Endometrium (tissue), 2 donors: Measurements from ENCODE around the gene STK32C.

Source experiments
- FAIRE-seq: peaks from 2 replicates; lab custom pipeline; 2012; peaks lifted over from hg19 to GRCh38; lab: Jason Lieb, UNC
- donor health status: control.
- donor health status: control.

Gene STK32C

DNA sequence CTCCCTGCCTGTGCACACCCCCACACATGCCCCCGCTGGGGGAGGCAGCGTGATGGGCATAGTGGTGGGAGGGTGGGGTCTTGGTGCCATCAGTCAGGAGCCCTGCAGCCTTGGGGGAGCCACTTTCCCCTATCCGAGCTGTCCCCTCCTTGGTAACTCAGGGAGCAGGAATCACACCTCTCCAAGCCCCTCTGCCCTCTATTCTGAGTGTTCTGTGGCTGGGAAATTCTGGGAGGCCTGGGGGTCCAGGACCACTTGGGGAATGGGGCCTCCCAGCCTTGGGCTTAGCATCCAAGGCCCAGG lies 109.7 kb downstream of the STK32C start:
- FAIRE-seq, result no peak

DNA sequence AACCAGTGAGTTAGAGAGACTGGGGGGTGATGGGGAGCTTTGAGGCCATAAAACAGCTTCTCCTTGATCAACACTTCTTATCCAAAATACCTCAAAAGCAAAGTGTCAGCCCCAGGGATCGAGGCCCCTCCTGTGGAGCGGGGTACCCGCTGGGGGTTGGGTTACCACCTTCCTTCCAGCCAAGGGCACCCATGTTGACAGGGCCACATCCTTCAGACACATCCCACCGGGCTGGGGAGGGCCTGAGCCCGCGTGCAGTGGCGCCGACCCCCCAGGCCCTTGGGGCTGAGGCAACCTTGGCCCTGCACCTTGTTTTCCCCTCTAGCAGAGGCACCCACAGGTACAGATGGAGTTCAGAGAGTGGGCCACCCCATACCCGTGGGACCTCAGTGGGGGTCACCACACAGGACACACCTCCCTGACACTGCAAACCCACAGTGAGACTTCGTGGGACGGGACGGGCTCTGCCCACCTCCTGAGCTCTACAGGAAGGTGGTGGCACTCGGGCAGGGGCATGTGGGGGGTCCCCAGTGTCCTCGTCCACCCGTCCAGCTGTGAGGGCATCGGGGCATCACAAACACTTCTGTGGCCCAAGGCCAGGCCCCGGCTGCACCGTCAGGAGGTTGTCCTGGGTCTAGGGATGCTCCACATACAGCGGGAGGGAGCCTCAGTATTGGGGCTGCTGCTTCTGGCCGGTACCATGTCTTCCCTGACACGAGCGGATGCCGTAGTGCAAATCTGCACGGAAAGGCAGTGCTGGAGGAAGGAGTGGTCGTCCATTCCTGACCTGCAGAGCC lies 110.3 kb downstream of the STK32C start:
- no peak for FAIRE-seq

DNA sequence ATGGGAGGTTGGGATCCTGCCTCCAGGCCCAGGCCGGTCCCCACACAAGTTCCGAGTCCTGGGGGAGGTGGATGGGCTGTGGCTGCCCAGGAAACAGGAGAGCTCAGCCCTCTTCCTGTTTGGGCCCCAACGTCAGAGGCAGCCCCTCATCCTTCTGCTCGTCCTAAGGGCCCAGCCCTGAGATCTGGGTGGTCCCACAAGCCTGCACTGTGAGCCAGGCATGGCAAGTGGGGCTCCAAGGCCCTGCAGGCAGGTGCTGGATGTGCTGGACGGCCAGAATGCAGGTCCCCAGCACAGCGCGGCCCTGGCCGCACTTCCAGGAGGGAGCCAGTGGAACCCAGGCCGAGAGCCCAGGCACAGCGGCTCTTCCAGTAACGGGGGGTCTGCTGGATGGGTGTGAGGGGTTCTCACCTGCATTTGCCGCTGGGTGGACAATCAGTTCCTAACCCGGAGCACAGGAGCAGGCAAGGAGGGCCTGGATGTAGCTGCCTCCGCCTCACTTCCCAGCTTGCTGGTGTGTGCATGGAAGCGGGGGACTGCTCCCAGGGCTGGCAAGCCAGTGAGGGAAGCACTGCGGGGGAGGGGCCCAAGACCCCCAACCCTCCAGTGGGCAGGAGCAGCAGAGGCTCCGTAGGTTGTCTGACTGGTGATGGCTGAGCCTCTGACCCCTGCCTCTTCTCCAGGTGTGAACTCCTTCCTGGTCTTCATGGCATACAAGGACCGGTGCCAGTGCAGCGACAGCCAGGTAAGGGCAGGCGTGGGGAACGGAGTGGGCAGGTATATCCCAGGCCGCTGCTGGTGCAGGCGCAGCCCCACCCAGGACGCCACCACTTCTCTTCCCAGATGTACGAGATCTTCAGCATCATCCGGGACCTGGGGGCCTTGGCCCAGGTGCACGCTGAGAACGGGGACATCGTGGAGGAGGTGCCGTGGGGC lies 111.3 kb downstream of the STK32C start:
- no peak for FAIRE-seq

DNA sequence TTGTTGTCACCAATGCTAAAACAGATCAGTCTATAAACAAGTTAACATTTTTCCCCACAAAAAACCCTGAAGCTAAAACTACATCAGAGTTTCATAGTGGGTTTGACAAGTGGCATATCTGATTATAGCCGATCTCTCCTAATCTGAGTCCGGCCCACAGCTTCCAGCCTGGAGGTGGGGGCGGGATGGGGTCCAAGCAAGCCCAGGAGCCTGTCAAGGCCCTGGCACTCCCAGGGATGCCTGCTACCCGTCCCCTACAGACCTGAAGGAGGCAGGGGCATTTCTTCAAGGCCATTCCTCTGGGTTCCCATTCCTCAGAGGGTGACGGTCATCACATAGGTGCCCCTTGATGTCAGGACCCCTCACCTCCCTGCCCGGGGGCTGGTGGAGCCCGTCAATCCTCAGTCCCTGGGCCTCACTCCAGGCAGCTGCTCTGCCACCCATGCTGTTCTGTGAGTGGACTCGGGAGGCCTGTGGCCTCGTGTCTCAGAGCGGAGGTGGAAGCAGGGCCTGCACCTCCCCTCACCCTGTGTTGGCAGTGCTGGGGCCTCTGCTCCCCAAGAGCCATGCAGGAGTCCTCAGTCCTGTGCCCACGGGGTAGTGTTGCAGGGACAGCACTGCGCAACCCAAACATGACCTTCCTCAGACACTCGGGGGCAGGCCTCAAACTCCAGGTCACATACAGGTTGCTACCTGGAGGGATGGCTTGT lies 112.2 kb downstream of the STK32C start:
- no peak for FAIRE-seq

DNA sequence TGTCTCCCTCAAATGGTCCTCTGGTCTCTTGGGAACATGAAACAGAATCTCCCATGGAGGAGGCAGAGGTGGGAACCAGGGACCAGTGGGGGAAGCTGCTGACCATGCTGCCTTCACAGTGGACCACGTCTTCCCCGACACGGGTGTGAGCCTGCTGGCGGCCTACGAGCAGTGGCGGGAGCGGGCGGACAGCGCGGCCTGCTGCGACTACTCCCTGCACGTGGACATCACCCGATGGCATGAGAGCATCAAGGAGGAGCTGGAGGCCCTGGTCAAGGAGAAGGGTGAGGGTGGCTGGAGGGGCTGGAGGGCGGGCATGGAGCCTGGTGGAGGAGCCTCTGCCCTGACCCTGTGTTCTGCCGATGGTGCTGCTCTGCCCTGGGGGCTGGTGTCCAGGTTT lies 113.0 kb downstream of the STK32C start:
- no peak for FAIRE-seq

DNA sequence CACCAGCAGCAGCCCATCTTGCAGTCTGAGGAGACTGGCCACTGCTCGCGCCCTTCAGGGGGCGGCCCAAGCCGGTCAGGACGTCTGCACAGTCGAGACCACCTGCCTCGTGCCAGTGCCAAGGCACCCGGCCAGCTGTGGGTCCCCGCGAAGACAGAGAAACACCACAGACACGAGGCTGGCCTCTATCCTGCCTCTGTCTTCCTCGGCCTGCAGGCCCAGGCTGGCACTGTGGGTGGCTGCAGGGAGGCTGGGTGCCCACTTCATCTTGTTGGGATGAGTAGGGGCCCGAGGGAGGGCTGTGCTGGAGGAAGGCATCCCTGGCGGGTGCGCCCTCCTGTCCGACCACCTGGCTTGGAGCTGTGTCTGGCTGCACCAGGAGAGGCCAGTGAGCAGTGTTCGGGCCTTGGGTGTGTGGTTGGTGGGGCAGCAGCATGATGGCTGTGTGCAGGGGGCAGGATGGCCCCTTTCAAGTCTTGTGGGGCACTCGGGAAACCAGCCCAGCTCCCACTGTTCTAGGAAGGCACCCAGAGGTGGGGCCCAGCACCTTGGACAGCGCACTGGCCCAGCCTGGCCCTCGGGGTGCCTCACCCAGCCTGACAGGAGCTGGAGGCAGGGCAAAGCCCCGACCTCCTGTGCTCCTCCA lies 113.7 kb downstream of the STK32C start:
- FAIRE-seq, result no peak

DNA sequence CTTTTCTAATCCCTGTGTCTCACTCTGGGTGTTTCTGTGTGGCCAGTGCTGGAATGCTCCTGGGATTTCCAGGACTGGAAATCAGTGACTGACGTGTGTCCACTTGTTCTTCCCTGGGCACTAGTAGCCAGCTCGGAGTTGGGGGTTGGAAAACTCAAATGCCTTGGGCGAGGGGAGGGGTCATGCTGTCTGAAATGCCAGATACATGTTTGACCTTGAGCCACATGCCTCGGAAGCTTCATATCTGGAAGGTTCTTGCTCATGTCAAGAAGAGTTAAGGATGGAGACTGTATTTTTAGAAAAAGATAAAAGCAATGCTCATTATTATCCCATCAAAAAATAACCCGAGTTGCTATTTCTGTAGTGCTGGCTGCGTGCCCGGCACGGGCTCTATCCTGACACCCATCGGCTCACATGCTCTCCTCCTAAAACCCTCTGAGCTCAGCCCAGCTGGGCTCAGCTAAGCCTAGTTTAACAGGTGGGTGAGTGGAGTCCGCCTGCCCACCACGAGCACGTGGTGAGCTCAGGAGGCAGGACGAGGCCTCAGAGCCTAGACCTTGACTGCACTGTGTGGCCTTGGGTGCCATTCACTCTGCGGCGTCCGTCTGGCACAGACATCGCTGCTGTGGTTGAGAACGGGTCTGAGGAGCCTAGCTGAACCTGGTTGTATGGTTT lies 114.6 kb downstream of the STK32C start:
- no peak for FAIRE-seq

DNA sequence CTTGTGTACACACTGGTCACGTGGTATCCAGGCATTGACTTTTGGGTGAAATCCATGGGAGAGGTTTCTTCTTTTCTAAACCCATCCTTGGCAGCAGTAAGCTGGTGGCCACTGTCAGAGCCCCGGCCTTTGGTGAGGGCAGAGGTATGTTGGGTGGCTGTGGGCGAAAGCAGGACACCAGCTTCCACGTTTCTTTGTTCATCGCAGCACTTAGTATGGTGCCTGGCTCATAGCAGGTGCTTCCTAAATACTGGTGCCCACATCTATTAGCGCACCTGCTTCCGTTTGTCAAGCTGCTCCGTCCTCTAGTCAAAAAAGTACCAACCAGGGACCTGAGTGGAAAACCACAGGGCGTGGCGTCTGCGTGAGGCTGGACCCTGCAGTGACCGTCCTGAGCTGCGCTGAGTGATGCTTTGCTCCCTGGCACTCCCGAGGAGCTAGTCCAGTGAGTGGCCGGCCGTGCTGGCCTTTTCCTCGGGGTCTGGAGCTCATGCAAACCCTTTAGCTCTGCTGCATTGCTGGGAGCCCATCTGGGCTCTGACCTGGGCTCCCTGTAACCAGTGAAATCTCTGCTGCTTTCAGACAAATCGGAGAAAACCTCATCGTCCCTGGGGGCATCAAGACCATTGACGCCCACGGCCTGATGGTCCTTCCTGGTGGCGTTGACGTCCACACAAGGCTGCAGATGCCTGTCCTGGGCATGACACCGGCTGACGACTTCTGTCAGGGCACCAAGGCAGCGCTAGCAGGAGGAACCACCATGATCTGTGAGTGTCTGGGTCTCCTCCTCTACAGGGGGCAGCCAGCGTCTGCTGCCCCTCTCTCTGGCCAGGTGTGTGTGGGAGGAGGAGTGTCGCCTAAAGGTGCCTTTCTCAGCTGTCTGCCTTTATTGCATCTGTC lies 115.4 kb downstream of the STK32C start:
- FAIRE-seq, result no peak

DNA sequence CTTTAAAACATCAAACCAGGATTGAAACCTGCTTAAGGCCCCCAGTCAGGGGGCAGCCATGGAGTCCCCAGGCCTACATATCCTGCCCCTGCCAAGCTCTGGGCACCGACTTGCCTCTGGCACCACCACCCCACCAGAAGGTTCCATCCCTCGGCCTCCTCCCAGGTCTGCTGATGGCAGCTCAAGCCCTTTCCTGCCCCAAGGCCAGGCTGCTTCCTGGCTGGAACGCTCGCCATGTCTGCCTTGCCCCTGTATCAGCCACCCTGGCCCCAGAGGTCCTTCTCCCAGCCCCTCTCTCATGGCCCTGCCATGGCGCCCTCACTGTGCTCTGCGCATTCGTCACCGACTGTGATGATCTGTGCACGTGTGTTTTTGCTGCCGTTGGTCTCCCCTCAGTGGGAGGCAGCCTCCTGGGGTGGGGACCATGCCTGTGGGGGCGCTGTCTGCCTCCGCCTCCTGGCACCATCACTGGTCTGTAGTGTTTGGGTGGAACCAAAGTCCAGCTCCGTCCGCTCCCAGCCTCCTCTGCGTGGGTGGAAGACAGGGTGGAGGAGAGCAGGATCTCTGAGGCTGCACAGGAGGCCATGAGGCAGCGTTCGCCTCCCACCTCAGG lies 117.8 kb downstream of the STK32C start:
- FAIRE-seq, result no peak

DNA sequence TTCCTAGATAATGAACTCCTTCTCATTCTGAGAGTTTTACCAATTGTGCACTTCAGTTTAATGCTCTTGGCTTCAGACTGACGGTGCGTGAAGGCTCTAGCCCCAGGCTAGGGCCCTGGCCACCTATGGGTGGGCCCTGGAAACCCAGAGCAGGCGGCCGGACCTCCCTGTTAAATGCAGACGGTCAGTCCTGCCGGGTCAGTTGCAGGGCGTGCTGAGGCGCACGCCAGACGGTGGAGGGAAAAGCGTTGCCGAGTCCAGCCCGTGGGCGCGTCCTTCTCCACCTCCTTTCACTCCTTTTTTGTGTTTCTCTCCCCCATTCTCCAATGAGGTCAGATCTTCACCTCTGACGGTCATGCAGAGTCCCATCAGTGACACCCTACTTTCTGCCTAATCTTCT lies 118.7 kb downstream of the STK32C start:
- FAIRE-seq, result no peak

DNA sequence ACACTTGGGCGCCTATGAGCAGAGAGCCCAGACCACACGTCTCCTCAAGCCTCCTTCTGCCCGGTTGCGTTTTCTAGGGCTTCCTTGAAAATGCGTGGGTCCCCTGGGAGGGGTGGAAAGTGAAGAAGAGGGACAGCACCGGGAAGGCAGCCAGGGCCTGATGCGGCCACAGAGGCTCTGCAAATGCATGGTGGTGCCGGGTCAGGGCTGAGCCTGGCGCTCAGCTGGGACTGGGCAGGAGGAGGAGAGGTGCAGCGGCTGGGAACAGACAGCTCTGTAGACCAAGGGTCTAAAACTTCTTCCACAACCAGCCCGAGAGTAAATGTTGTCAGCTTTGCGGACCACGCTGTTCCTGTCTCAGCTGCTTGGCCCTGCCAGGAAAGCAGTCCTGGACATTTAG lies 119.4 kb downstream of the STK32C start:
- FAIRE-seq, result no peak

DNA sequence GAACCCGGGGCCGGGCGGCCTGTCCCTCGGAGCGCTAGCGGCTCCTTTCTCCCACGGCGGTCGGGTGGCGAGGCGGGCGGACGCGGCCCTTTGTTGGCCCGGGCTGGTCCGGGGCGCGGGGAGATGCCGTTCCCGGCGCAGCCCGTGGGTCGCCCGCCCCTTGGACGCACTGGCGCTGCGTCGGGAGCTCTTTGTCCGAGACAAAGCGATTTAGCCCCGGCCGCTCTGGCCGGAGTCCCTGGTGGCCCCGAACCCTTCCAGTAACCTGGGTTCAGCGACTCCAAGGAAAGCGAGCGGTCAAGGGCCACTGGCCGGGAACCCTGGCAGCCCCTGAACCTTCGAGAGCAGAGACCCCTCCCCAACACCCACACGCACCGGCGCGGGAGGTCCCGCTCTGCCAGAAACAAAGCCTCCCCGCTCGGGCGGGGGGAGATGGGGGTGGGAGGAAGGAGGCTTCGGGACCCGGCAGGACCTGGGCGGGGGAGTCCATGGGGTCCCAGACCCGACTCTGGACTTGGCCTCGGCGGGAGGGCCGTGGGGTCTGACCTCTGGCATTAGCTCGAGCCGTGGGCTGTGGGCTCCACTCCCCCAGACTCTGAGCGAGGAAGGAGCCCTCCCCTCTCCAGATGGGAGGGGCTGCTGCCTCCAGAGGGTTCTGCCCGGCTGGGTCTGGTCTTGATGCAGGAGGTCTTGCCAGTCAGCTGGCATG lies 120.2 kb downstream of the STK32C start:
- no peak for FAIRE-seq

DNA sequence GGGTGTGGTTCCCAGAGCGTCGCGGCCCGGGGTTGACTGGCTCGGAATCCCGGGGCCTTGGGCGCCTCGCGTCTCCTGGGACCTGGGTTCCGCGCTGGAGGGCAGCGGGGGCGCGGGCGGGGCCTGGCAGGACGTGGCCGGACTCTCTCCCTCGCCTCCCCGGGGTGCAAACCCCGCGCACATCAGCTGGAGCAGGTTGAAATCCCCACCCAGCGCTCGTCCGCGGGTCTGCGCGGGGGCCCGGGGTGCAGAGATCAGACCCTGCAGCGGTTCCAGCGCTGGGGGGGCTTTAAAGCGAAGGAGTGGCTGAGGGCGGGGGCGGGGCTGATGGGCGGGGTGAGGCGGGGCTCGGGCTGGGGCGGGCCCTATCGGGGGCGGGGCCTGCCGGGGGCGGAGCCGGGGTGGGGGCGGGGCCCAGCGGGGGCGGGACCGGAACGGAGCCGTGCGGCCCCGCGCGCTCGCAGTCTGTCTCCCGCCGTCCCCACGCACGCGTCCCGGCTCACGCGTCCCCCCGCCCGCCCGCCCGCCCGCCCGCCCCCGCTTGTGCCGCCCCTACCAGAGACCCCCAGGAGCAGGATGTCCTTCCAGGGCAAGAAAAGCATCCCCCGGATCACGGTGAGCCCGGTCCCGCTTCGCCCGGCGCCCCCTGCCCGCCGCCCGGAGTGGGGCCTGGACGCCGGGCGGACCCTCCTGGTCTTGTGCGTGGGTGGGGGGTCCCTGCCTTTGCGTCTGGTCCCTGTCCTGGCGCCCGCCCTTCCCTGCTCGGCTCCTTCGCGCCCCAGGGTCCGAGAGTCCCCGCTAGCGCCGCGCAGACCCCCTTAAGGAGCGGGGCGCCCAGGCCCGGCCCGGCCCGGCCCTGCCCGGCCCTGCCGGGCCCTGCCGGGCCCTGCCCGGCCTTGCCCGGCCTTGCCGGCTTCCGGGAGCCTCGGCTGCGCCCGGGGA lies 121.0 kb downstream of the STK32C start, which contains the start of gene DPYSL4:
Gene DPYSL4 (plus strand): TSS at position 461 of the 942 bp plus-strand sequence. CDS start 116 bp downstream, at position 577.
- no peak for FAIRE-seq

DNA sequence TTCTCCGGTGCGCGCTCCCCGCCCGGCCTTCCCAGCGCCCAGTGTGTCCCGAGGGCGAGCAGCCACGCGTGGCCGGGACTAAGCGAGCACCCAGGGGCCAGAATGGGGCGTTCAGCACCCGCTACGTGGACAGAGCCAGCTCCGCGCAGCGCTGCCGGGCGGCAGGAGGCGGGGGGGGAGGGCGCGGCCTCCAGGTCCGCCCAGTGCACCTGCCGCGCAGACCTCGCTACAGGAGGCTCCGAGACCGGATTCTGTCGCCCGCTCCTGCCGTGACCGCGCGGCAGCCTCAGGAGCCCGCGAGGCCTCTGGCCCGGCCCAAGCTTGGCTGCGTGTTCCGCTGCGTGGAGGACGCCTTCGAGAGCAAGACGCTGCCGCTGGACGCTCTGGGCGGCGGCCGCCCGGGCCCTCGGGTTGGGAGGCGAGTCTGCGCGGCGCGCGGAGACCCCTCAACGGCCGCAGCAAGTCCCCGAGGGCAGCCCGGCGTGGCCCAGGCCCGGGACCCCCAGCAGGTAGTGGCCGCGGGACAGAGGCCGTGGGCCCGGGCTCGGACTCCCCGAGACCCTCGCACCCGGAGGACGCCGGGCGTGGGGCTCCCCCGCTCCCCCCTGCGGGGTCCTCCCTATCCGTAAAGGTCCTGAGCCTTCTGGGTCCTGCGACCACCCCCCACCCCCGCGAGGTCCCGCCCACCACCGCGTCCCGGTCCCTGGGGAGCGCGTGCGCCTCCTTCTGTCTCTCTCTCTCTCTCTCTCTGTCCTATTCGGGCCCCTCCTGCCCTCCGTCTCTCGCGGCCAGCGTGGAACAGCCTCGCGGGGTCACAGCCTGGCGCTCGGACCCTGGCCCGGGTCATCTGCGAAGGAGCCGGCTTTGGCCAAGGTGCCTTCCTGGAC lies 121.9 kb downstream of the STK32C start:
- FAIRE-seq, result no peak

DNA sequence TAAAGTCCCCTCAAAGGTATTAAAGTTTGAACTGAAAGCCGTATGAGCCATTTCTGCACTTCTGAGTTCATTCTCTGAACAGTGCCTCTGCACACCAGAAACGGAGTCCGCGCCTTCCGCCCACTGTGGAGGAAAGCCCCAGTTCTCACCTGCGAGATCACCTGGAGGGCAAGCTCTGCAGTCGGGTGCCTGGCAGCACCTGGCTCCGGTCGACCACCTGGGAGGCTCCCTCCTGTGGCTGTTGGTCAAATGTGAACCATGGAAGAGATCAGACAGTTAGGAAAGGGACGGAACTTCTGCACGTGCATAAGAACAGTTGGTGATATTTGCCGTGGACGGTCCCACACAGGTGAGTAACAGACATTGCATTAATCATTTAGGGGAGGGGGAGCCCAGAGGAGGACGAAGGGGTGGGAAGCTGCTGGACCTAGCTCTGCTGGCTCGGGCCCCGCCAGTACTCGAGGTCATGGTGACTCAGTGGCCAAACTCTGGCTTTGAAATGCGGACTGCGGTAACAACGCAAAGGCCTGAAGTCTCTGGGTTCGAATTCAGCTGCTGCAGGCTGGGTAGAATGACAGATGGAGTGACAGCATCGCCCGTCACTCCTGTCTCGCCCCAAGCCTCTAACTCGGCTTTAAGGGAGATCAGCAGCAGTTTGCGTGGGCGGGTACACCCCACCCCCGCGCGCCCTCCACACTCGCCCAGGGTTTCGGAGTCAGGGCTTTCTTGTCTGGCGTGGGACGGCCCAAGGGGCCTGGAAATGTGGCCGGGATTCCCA lies 122.7 kb downstream of the STK32C start:
- no peak for FAIRE-seq

DNA sequence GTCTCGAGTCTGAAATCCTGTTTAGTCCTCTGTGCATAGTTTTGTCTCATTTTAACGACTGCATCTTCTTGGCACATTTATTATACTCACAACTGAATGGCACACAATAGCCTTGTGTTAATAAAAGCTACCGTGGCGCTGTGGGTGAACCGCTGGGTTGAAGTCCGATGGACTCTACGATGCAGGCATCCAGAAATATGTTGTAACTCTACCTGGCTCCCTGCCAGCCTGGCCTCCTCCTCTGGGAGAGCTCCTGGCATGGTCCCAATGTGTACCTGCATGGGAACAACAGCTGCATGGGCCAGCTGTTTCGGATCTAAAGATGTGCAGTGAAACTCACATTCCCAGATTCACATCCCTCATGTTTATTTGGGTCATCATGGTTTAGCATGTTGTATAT lies 124.7 kb downstream of the STK32C start:
- no peak for FAIRE-seq
